ENCODE results near the gene DSCAML1.

The DSCAML1 gene

GRCh38 chr11:117840881-117841550 is 44.0 kb upstream of the DSCAML1 start:
- Histone ChIP-seq H3K4me3 (ENCODE audit: low read depth, low read length) (no peak overlapping the region), H2BK12ac (ENCODE audit: low read length) (no peak overlapping the region), H2BK5ac (ENCODE audit: low read depth, low read length, poor library complexity) (no peak overlapping the region), H3K4ac (ENCODE audit: low read depth, low read length) (no peak overlapping the region), H2AFZ (ENCODE audit: insufficient read depth, low read length, poor library complexity) (no peak overlapping the region), H3K4me1 (ENCODE audit: control insufficient read depth in 1 of 2, insufficient read depth in 2 of 2, low read length in 2 of 2) (no peaks in the 10 kb centered on the region), H3K14ac (ENCODE audit: low read length) (no peak overlapping the region), H3K79me1 (ENCODE audit: low read length) (no peaks in the 10 kb centered on the region), H2AK5ac (ENCODE audit: low read length) (no peak overlapping the region), H4K12ac (ENCODE audit: low read depth, low read length) (no peak overlapping the region), H4K8ac (ENCODE audit: low read depth, low read length) (no peak overlapping the region), H3K36me3 (ENCODE audit: control insufficient read depth in 1 of 2, insufficient read depth in 2 of 2, low read length in 2 of 2) (no peaks in the 10 kb centered on the region), H4K91ac (ENCODE audit: low read depth, low read length) (no peak overlapping the region), H3K4me2 (ENCODE audit: low read length) (no peak overlapping the region), H3K27me3 (ENCODE audit: insufficient read depth, low read length) (no peaks in the 10 kb centered on the region), H2BK120ac (ENCODE audit: insufficient read depth, low read length, poor library complexity) (no peak overlapping the region), H3K9ac (ENCODE audit: low read length) (no peak overlapping the region), H3K23ac (ENCODE audit: low read length) (no peak overlapping the region), H3K27ac (ENCODE audit: low read depth, low read length) (no peak overlapping the region), H3K9me3 (ENCODE audit: insufficient read depth, low read depth, low read length) (no peaks in the 10 kb centered on the region), H3K79me2 (ENCODE audit: control insufficient read depth, insufficient read depth, low read length, poor library complexity) (no peaks in the 10 kb centered on the region), H3K18ac (ENCODE audit: low read length) (no peak overlapping the region)
- no CpG with 5 or more reads among the region's 11 CpGs for WGBS (ENCODE audit: extremely low coverage, insufficient coverage, insufficient read length)
- DNase-seq = no peak

DNA sequence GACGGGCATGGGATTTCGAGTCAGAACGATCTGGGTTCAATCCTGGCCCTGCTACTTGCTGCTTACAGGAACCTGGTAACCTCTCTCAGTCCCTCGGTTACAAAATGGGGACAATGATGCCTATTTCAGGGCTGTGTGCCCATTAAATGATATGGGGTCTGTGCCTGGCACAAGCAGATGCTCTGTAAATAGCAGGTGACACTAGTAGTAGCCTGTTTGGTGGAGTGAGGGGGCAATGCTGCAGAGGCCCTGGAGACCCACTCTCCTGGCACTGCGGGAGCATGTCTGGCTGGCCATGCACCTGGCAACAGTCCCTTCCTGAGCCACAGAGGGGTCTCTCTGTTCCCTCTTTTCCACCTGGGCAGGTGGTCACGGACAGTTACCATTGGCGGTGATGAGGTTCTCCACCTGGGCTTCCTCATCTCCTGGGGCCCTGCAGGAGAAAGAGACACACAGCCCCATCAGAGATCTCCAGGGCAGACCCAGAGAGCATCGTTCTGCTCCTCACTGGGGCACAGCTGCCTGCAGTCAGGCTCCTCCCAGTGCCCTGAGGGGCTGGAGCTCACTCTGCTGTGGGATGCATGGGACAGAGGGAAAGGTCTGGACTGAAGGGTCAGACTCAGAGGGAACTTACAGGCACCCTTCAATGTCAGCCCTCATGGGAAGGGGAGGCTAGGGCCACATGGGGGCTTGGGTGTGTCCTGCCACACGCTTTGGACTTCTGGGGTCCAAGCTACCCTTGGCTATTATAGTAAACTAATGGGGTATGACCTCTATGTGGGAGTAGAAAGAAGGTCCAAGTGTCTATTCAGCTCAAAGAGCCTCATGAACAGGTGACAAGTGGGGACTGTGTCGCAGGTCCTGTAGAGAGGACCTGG is 43.2 kb upstream of the DSCAML1 start:
- Histone ChIP-seq H3K27ac (ENCODE audit: low read depth, low read length) (no peak overlapping the region), H3K4ac (ENCODE audit: low read depth, low read length) (no peak overlapping the region), H3K4me2 (ENCODE audit: low read length) (no peak overlapping the region), H2BK12ac (ENCODE audit: low read length) (no peak overlapping the region), H2BK120ac (ENCODE audit: insufficient read depth, low read length, poor library complexity) (no peak overlapping the region), H4K12ac (ENCODE audit: low read depth, low read length) (no peak overlapping the region), H3K79me1 (ENCODE audit: low read length) (no peaks in the 10 kb centered on the region), H3K18ac (ENCODE audit: low read length) (no peak overlapping the region), H3K23ac (ENCODE audit: low read length) (no peak overlapping the region), H3K4me1 (ENCODE audit: control insufficient read depth in 1 of 2, insufficient read depth in 2 of 2, low read length in 2 of 2) (no peaks in the 10 kb centered on the region), H2AFZ (ENCODE audit: insufficient read depth, low read length, poor library complexity) (no peak overlapping the region), H3K36me3 (ENCODE audit: control insufficient read depth in 1 of 2, insufficient read depth in 2 of 2, low read length in 2 of 2) (no peaks in the 10 kb centered on the region), H2BK5ac (ENCODE audit: low read depth, low read length, poor library complexity) (no peak overlapping the region), H3K79me2 (ENCODE audit: control insufficient read depth, insufficient read depth, low read length, poor library complexity) (no peaks in the 10 kb centered on the region), H3K14ac (ENCODE audit: low read length) (no peak overlapping the region), H4K8ac (ENCODE audit: low read depth, low read length) (no peak overlapping the region), H3K27me3 (ENCODE audit: insufficient read depth, low read length) (no peaks in the 10 kb centered on the region), H2AK5ac (ENCODE audit: low read length) (no peak overlapping the region), H3K9me3 (ENCODE audit: insufficient read depth, low read depth, low read length) (no peaks in the 10 kb centered on the region), H4K91ac (ENCODE audit: low read depth, low read length) (no peak overlapping the region), H3K9ac (ENCODE audit: low read length) (no peak overlapping the region), H3K4me3 (ENCODE audit: low read depth, low read length) (no peak overlapping the region)
- whole genome bisulfite sequencing (ENCODE audit: extremely low coverage, insufficient coverage, insufficient read length) = no CpG with 5 or more reads among the region's 10 CpGs
- no peak for DNase-seq

DNA sequence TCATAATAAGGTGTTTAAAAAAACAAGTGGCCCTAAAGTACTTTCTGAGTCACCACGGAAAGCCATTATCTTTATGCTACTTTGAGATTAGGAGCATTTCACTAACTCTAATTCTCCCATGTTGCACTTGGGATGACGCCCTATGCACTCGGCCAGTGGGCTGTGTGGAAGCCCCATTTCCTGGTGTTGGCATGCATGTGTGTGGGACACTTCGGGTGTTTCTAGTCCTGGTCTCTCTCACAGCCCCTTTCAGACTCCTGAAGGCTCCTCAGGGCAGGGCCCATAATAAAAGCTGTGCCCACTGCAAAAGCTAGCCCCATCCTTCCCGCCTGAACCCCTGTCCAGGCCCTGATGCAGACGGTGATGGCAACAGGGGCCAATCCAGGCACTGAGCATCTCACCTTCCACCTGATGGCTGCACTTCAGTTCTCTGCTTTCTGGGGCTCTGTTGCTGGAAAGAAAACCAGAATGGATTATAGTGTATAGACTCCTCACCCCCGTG is 42.4 kb upstream of the DSCAML1 start:
- Histone ChIP-seq H3K4ac (ENCODE audit: low read depth, low read length) (no peak overlapping the region), H3K4me1 (ENCODE audit: control insufficient read depth in 1 of 2, insufficient read depth in 2 of 2, low read length in 2 of 2) (no peaks in the 10 kb centered on the region), H2BK120ac (ENCODE audit: insufficient read depth, low read length, poor library complexity) (no peak overlapping the region), H3K9me3 (ENCODE audit: insufficient read depth, low read depth, low read length) (no peaks in the 10 kb centered on the region), H3K79me1 (ENCODE audit: low read length) (no peaks in the 10 kb centered on the region), H3K9ac (ENCODE audit: low read length) (no peak overlapping the region), H2AK5ac (ENCODE audit: low read length) (no peak overlapping the region), H4K91ac (ENCODE audit: low read depth, low read length) (no peak overlapping the region), H3K4me3 (ENCODE audit: low read depth, low read length) (no peak overlapping the region), H2BK12ac (ENCODE audit: low read length) (no peak overlapping the region), H4K12ac (ENCODE audit: low read depth, low read length) (no peak overlapping the region), H3K18ac (ENCODE audit: low read length) (no peak overlapping the region), H3K36me3 (ENCODE audit: control insufficient read depth in 1 of 2, insufficient read depth in 2 of 2, low read length in 2 of 2) (no peaks in the 10 kb centered on the region), H3K79me2 (ENCODE audit: control insufficient read depth, insufficient read depth, low read length, poor library complexity) (no peaks in the 10 kb centered on the region), H2BK5ac (ENCODE audit: low read depth, low read length, poor library complexity) (no peak overlapping the region), H3K27ac (ENCODE audit: low read depth, low read length) (no peak overlapping the region), H3K27me3 (ENCODE audit: insufficient read depth, low read length) (no peaks in the 10 kb centered on the region), H3K4me2 (ENCODE audit: low read length) (no peak overlapping the region), H3K23ac (ENCODE audit: low read length) (no peak overlapping the region), H2AFZ (ENCODE audit: insufficient read depth, low read length, poor library complexity) (no peak overlapping the region), H3K14ac (ENCODE audit: low read length) (no peak overlapping the region), H4K8ac (ENCODE audit: low read depth, low read length) (no peak overlapping the region)
- DNase-seq = no peak
- WGBS (ENCODE audit: extremely low coverage, insufficient coverage, insufficient read length) = no CpG with 5 or more reads among the region's 7 CpGs

- no peak overlapping the region for H3K27ac ChIP-seq (ENCODE audit: low read depth, low read length)
- no peak overlapping the region for H3K4me2 ChIP-seq (ENCODE audit: low read length)
- H4K8ac ChIP-seq (ENCODE audit: low read depth, low read length) = no peak overlapping the region
- no peak overlapping the region for H3K14ac ChIP-seq (ENCODE audit: low read length)
- H2AFZ ChIP-seq (ENCODE audit: insufficient read depth, low read length, poor library complexity) = no peak overlapping the region
- H3K23ac ChIP-seq (ENCODE audit: low read length) = no peak overlapping the region
- no peak overlapping the region for H3K4ac ChIP-seq (ENCODE audit: low read depth, low read length)
- no peak overlapping the region for H4K91ac ChIP-seq (ENCODE audit: low read depth, low read length)
- no peak overlapping the region for H3K18ac ChIP-seq (ENCODE audit: low read length)
- H2BK5ac ChIP-seq (ENCODE audit: low read depth, low read length, poor library complexity) = no peak overlapping the region
- WGBS (ENCODE audit: extremely low coverage, insufficient coverage, insufficient read length) = no CpG with 5 or more reads among the region's 8 CpGs
- H3K36me3 ChIP-seq (ENCODE audit: control insufficient read depth in 1 of 2, insufficient read depth in 2 of 2, low read length in 2 of 2) = no peaks in the 10 kb centered on the region
- no peak for DNase-seq
- H2BK120ac ChIP-seq (ENCODE audit: insufficient read depth, low read length, poor library complexity) = no peak overlapping the region
- H3K4me3 ChIP-seq (ENCODE audit: low read depth, low read length) = no peak overlapping the region
- H3K79me1 ChIP-seq (ENCODE audit: low read length) = no peaks in the 10 kb centered on the region
- H4K12ac ChIP-seq (ENCODE audit: low read depth, low read length) = no peak overlapping the region
- H3K9ac ChIP-seq (ENCODE audit: low read length) = no peak overlapping the region
- no peaks in the 10 kb centered on the region for H3K79me2 ChIP-seq (ENCODE audit: control insufficient read depth, insufficient read depth, low read length, poor library complexity)
- H3K9me3 ChIP-seq (ENCODE audit: insufficient read depth, low read depth, low read length) = no peaks in the 10 kb centered on the region
- H3K27me3 ChIP-seq (ENCODE audit: insufficient read depth, low read length) = no peaks in the 10 kb centered on the region
- H3K4me1 ChIP-seq (ENCODE audit: control insufficient read depth in 1 of 2, insufficient read depth in 2 of 2, low read length in 2 of 2) = no peaks in the 10 kb centered on the region
- H2BK12ac ChIP-seq (ENCODE audit: low read length) = no peak overlapping the region
- no peak overlapping the region for H2AK5ac ChIP-seq (ENCODE audit: low read length)
Measured at GRCh38 chr11:117838901-117839300, 41.9 kb upstream of the DSCAML1 start.
